ENCODE results near the gene RNF144B. TPM values are rescaled to one million over a fixed set of nuclear protein-coding genes. Genes with fewer than 3 reads are reported as not detected.

Gene RNF144B
- total RNA-seq, 4 donors from 2014 or later = 13.3 to 43.5 (median 26.8) TPM

DNA sequence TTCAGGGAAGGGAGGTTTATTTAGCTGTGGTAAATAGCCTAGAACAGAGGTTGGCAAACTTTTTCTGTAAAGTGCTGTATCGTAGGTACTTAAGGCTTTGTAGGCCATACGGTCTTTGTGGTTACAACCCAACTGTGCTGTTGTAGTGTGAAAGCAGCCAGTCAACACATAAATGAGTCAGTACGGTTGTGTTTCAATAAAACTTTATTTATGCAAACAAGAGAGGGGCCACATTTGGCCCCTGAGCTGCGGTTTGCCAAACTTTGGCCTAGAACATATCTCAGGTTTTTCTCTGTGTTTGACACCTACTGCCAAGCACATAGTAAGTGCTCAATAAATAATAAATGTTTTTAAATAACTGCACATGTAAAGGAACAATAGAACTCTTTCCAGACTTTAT, 102.2 kb downstream of the RNF144B start:
- ATAC-seq (ENCODE audit: low FRiP score) (no peak), DNase-seq (ENCODE audit: low spot score) (no peak)
- TF ChIP-seq, protein P1, sequence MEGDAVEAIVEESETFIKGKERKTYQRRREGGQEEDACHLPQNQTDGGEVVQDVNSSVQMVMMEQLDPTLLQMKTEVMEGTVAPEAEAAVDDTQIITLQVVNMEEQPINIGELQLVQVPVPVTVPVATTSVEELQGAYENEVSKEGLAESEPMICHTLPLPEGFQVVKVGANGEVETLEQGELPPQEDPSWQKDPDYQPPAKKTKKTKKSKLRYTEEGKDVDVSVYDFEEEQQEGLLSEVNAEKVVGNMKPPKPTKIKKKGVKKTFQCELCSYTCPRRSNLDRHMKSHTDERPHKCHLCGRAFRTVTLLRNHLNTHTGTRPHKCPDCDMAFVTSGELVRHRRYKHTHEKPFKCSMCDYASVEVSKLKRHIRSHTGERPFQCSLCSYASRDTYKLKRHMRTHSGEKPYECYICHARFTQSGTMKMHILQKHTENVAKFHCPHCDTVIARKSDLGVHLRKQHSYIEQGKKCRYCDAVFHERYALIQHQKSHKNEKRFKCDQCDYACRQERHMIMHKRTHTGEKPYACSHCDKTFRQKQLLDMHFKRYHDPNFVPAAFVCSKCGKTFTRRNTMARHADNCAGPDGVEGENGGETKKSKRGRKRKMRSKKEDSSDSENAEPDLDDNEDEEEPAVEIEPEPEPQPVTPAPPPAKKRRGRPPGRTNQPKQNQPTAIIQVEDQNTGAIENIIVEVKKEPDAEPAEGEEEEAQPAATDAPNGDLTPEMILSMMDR (IDR thresholded peaks at IDR 0.05) = no peak

DNA sequence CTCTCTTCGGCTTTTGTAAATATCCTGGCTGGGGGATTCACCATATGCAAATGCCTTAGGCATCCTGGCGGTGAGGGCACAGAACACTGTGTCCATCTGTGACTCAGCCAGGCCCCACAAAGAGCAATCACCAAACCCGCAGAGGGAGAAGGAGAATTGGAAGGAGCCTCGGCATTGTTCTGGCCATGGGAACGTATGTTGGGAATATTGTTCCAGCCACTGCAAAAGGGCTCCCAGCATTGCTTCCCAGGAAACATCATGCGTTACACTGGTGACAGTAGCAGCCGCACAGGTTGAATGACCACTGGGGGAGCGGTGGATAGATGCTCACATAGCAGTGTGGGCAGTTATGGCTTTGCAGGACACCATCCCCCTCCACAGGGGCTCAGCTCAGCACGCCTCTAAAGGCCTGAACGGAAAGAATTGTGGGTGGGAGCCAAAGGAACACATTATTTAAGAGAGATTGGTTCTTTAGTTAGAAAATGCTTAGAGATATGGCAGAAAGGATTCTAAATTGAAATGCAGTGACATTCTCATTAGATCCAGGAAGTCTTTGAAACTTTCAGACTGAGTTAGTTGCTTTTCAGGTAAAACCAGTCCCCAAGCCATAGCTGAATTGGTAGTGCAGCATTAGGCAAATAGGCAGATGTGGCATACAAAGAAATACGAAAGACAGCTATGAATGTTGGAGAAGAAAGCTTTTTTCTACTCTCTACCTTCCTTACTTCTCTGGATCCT, 104.3 kb downstream of the RNF144B start:
- DNase-seq (ENCODE audit: low spot score) (no peak), ATAC-seq (ENCODE audit: low FRiP score) (no peak)
- TF ChIP-seq, protein P1 (IDR thresholded peaks at IDR 0.05) = no peak

DNA sequence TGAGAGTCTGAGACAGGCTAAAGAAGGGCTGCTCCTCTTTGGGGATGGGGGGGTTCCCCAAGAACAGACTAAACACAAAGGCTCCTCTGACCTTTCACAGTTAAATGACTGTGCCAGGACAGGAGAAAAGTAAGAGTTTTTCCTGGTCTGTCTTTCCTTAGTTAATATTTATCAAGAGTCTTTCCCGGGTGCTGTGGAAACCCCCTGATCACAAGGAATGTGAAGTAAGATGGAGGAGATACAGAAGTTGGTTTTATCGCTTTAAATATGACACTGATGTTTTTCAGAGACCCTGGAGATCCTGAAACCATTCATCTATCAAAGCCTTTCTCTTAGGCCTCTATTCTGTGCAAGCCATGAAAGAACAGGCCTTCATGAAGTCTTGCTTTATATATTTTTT, 105.8 kb downstream of the RNF144B start:
- no peak for ATAC-seq (ENCODE audit: low FRiP score)
- no peak for DNase-seq (ENCODE audit: low spot score)
- TF ChIP-seq, protein P1 (IDR thresholded peaks at IDR 0.05) = no peak

DNA sequence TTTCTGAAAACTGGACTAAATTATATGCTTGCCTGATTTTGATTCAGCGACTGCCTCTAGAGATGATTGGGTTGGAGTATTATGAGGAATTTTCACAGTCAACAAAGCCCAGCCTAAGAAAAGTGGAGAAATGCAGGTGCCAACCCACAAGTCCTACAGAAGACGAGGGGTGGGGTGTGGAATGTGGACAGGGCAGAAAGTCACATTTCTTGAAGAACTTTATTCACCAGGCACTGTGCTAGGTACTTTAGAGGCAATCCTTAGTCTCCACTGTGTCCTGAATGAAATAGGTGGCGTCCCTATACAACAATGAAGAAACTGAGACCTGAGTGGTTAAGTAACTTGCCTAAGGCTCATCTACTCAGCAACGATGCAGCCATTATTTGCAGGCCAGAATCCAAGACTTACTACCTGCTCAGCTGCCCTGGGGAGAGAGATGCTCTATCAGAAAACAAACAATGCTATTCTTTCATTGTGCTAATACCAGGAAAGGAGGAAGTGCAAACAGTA, 106.3 kb downstream of the RNF144B start:
- ATAC-seq (ENCODE audit: low FRiP score) (no peak), DNase-seq (ENCODE audit: low spot score) (no peak)
- TF ChIP-seq, protein P1 (IDR thresholded peaks at IDR 0.05) = no peak

DNA sequence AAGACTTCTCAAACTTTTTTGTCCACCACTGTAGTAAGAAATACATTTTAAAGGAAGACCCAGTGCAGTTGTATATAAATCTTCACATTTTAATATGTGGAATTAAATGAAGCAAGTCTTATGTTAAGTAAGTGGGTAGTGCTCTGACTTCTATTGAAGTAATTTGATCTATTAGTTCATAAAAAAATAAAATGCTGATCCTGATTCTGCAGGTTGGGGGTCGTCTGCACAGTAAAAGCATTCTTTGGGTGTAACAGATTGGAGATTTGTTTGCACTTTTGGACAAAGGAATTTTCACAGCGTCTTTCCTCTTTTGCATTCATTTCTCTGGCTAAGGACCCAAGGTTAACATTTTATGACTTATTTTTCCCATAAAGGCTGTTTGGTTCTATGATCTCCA, 106.8 kb downstream of the RNF144B start:
- ATAC-seq (ENCODE audit: low FRiP score) (no peak), DNase-seq (ENCODE audit: low spot score) (no peak)
- TF ChIP-seq, protein P1 (IDR thresholded peaks at IDR 0.05) = no peak

DNA sequence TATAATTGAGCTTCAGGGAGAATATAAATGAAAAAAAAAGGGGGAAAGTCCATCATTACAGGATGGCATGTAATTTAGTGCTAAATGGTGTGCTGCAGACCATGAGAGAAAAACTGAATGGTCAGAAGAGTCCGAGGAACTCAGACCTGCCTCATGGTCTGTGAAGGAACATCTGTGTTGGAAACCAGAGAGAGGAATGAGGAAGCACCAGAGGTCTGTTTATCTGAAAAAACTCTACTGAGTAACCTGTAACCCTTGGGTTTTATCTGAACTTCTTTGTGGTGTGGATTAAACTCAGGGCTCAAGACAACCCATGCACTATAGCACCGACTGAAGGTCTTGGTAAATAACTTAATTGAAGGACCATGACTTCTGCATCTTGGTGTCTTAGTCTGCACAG, 108.1 kb downstream of the RNF144B start:
- no peak for DNase-seq (ENCODE audit: low spot score)
- TF ChIP-seq, protein P1 (IDR thresholded peaks at IDR 0.05) = no peak
- no peak for ATAC-seq (ENCODE audit: low FRiP score)

DNA sequence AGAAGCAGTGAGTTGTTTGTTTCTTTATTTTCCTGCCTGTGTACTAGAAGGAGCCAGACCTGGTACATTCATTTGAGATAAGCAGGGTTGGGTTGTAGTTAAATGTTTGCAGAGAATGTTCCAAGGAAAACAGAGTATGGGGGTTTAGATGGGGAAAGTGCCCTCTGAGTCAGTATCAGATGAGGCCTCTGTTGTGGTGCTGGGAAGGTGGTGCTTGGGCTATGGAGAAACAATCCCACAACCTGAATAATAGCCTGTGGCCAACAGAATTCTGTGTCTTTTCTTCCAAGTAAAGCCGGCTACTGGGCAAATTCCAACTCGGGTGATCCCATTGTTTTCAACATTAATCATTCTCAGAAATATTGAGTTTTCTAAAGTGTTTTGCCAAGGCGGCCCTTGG, 109.3 kb downstream of the RNF144B start:
- no peak for DNase-seq (ENCODE audit: low spot score)
- TF ChIP-seq, protein P1 (IDR thresholded peaks at IDR 0.05) = no peak
- no peak for ATAC-seq (ENCODE audit: low FRiP score)

Measured in omental fat pad (tissue), 4 donors.